ENCODE measurements around the gene LRRFIP1.

GRCh38 chr2:237774811-237775553 is 147.6 kb downstream of the LRRFIP1 start:
- TF ChIP-seq POLR2A (IDR thresholded peaks at IDR 0.05; ENCODE audit: low read length) (no peak), GATA1 (IDR thresholded peaks at IDR 0.05; ENCODE audit: low read depth, low read length) (no peak)
